EL (cell line): ENCODE data around the gene PSMA2.

Experiments
- DNase-seq: peaks from one replicate; pipeline ENCODE4 v3.0.0-alpha.2; 2016

PSMA2 gene

GRCh38 chr7:42931834-42932651, at the start of gene PSMA2, which contains the start of gene MRPL32:
PSMA2 (minus strand) TSS chr7:42932174; CDS start chr7:42932158, 16 bp downstream.
MRPL32 (plus strand) TSS chr7:42932376; CDS start chr7:42932387, 11 bp downstream.
- DNase-seq = peak; percentile 98

GRCh38 chr7:42981601-42982000, 49.6 kb upstream of the PSMA2 start:
- no peak for DNase-seq

DNA sequence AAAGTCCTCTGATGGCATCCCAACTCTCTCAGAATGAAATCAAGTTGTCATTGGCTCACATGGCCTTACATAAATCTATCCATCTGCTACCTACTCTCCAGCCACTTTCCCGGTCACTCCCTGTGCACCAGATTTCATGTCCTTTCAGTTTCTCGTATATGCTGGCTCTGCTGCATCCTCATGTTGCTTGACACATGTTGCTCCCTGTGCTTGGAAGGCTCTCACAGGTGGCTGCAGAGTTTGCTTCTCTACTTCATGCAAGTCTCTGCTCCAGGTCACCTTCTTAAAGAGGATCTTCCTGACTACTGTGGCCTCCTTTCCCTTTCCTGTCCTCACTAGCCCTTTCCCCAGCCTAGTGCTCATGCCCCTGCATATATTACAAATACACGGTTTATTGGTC, 48.5 kb upstream of the PSMA2 start:
- DNase-seq = no peak

GRCh38 chr7:42980084-42980483, 48.1 kb upstream of the PSMA2 start:
- DNase-seq = no peak

DNA sequence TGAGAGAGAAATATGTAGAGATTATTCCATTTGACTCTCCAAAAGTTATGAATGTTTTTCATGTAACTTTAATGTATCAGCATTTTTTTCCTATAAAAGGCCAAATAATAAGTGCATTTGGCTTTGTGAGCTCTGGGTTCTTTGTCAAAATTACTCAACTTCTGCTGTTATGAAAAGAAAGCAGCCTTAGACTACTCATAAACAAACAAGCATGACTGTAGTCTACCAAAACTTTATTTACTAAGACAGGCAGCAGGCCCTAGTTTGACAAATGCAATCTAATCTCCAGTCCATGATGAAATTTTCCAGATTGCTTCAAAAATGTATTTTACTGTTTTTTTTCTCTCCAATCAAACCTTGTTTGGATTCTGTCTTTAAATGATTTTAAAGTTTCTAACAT, 46.5 kb upstream of the PSMA2 start:
- DNase-seq = no peak

GRCh38 chr7:42976371-42976770, 44.4 kb upstream of the PSMA2 start:
- no peak for DNase-seq

DNA sequence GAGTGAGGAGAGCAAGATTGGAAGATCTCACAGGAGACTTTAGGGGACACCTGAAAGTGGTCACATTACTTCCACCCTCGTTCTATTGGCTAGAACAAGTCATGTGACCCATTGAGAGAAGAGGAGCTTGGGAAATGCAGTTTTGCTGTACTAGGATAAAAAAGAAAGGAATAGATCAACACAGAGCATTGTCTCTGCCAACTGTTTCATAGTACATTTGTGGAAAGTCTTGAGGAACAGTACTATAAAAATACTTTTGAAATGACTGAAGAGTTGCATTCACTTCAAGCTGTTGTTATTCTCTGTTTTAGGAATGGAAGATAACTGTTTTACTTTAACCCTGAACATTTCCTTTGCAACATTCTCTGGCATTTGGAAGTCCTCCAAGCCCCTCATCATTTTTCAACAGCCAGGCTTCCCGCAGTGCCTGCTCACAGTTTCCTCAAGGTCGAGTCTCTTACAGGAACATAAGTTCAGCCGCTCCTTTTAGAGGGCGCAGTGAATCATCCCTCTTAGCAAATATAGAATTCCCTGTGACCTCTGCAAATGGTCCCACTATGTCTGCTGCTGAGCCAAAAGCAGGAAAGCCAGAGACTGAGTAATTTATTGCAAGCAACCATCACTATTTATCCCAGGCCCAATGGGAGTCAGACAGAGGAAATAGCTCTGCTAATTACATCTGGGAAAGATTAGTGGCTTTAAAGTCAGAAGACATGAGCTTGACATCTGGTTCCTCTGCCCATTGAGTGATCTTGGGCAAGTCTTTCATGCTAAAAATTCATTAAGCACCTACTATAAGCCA, 40.9 kb upstream of the PSMA2 start:
- DNase-seq = peak; percentile 93

DNA sequence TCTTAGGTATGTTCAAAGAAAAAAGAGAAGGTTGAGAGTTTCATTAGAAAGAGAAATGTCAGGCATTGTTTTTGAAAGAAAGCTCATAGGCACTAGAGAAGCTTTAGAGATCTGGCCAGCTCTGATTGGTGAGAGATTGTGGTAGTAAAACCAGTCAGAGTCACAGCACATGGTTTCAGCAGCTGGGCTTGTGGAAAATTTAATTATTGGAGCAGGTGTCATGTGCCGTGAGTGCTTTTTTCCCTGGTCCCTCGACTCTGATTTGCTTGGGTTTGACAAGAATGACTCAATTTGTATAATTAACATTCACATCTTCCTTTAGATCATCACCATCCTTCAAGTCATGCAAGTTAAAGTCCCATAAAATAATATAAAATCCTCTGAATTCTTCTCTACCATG, 35.4 kb upstream of the PSMA2 start:
- no peak for DNase-seq

DNA sequence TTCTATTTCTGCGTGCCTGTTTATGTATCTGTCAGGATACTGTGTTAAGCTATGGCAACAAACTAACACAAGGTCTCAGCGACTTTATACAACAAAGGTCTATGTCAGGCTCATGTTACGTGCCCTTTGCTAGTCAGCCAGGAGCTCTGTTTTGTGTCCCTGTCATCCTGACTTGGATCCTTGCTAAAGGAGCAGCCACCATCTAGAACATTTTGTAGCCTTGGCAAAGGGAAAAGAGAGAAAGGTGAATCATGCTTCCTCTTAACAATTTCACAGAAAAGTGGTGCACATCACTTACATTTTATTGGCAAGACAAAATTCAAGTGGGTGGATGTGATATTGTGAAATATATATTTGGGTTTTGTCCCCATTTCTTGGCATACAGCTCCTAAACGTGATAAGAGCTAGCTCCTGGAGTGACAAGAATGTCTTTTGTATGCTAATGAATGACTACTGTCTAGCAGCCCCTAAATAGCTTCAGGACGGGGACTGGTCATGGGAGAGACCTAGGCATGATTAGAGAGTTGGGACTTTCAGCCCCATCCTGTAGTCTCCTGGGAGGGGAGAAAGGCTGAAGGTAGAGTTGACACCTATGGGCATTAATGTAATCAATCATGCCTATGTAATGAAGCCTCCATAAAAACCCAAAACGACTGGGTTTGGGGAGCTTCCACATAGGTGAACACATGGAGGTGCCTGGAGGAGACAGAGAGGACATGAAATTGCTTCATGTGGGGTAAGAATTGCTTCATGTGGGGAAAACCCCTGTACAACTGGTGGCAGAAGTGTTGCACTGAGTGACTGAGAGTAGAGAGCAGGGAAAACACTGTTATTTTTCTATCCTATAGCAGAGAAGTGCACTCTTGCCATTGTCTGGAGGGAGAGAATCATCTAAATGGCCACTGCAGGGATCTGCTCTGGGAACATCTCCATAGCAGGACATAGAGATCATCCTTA, 33.2 kb upstream of the PSMA2 start:
- no peak for DNase-seq

- DNase-seq = no peak
Observed at GRCh38 chr7:42964293-42964692, 32.3 kb upstream of the PSMA2 start.

- DNase-seq = no peak
Observed at GRCh38 chr7:42961170-42961569, 29.2 kb upstream of the PSMA2 start.

DNA sequence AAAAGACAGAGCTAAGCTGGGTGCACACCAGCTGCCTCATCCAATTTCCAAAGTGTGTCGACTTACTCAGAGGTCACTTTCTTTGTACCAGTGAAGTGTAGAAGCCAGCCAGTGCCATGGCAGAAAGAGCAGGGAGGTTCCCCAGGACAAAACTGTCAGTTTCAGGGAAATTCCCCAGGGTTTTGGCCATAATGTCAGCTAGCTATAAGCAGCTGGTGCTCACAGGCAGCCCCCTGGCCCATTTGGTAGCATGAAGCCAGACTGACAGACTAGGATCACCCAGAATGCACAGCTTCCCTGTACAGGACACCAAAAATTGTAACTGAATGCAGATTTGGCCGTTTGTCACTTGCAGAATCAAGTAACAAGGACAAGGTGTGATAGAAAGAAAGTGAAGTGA, 28.8 kb upstream of the PSMA2 start:
- DNase-seq = no peak

DNA sequence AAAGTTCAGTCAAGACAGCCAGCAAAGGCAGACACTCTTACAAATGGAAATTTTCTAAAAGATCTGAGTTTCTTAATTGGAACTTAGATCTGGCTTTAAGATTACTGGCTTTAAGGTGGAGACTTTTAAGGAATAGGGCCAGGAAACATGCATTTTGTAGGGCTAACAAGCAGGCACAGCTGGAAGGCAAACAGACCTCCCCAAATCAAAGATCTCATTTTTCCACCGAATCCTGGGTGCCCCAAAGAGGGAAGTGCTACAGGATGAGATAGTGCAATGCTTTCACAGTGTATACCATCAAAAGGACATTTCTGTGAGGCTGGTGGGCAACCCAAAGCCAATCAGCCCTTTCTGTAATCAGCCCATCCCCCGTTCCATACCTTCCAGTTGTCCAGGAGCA, 27.6 kb upstream of the PSMA2 start:
- no peak for DNase-seq

DNA sequence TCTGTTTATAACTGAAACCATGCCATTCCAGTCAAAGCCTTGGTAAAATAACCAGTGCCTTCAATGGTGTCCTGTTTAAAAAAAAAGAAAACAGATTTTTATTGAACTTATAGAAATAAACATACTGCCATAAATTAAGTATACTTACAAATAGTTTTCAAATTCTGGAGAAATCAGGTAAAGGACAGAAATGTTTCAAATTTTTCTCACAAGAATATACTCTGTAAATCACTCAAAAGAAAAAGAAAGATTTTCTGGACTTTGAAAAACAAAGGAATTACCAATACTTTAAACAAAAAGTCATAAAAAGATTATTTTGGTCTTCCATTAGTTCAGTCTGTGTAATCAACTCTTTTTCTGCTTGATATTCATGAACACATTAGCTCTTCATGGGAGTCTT, 24.1 kb upstream of the PSMA2 start:
- DNase-seq = no peak

- DNase-seq = no peak
Observed at GRCh38 chr7:42953994-42954393, 22.0 kb upstream of the PSMA2 start.

GRCh38 chr7:42952328-42952727, 20.4 kb upstream of the PSMA2 start:
- no peak for DNase-seq

- no peak for DNase-seq
Observed at GRCh38 chr7:42950417-42950816, 18.4 kb upstream of the PSMA2 start.

- no peak for DNase-seq
Observed at GRCh38 chr7:42947521-42947920, 15.5 kb upstream of the PSMA2 start.

- DNase-seq = no peak
Observed at GRCh38 chr7:42946627-42946950, 14.6 kb upstream of the PSMA2 start.

DNA sequence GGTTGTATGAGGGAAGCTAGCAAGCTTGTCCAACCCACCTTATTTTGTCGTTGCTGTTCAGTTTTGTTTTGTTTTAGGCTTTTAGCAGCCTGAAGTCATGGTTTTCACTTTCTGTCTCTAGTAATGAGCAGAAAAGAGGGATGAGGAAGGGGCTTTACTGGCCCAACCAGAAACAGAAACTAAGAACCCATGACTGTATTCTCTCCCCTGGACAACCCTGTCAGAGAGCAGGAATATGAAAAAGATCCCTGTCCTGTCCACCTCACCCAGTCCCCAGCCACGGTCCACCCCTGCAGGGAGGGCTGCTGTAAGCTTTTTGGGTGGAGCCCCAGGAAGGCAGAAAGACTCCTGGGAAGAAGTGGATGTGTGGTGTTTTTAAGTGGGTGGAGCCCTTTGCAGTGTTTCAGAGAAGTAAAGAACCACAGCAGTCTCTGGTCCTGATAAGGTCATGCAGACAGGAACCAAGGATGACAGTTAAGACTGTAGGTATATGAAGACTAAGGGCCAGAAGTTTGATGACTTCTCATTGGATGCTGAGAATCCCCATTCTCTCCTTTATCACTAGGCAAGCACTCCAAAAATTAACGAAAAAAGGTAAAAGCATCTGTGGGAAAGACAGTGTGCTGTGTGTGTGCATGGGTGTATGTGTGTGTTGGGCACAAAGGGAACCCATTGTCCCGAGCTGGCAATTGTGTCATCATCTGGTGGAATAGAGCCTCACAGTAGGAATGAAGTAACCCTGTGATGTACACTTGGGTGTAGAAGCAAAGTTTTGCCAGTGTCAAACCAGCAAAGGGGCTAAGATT, 14.1 kb upstream of the PSMA2 start:
- peak; percentile 29 for DNase-seq

DNA sequence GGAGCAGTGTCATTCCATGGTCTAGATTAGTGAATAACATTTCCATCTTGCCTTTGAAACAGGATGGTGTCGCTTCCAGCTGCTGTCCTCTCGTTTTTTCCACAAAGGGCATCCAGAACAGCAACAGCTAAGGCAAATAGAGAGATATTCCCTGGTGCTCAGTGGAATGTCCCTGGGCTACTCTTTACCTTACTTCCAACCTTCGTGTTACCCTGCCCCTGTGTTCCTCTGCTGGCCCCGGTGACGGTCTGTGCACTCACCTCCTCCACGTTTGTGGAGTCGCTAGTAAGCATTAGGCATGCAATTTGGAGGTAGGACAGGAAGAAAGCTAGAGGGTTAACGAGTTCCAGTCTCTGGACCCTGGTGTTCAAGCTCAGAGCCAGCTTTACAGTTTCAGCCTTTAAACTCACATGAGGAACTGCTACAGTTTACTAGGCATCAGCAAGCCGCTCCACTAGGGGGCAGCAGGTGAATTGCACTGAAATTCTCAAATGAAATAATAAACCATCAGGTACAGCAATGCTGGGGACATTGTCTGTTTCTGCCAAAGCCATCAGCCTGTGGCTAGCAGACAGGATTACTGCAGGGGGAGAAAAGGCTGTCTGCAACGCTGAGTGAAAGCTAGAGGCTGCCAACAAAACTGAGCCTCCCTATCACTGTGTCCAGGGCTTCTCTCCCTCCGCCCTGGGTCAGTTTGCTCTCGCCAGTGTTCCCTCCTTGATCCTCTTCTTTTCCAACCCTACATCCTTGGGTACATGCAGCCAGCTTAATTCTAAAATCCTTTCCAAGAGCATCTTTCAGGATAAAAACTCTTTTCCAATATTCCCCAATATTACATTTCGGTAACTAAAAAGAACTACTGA, 9.2 kb upstream of the PSMA2 start:
- peak; percentile 66 for DNase-seq
